RCC 7860 (cell line): ENCODE data around the gene TCEANC2.

Experiments
- DNase-seq: peaks from one replicate; pipeline ENCODE4 v3.0.0-alpha.2; 2015; ENCODE audit warnings: low spot score
- FAIRE-seq: peaks from 2 replicates; lab custom pipeline; 2012; peaks lifted over from hg19 to GRCh38; lab: Jason Lieb, UNC

Gene TCEANC2

GRCh38 chr1:54129858-54130257 lies 76.5 kb downstream of the TCEANC2 start:
- FAIRE-seq (no peak), DNase-seq (no peak)

- no peak for DNase-seq
These were observed 78.0 kb downstream of the TCEANC2 start for GRCh38 chr1:54131419-54131818.

GRCh38 chr1:54132495-54132894 lies 79.1 kb downstream of the TCEANC2 start:
- FAIRE-seq, result no peak

More at GRCh38 chr1:54131419-54131818, 78.0 kb downstream of the TCEANC2 start:
- no peak for FAIRE-seq

GRCh38 chr1:54134295-54134694 lies 80.9 kb downstream of the TCEANC2 start:
- DNase-seq, result no peak
- no peak for FAIRE-seq

More at GRCh38 chr1:54132495-54132894, 79.1 kb downstream of the TCEANC2 start:
- DNase-seq, result peak; percentile 25

- DNase-seq (peak; percentile 47), FAIRE-seq (peak; percentile 51)
These were observed 82.2 kb downstream of the TCEANC2 start for GRCh38 chr1:54135436-54136120.

- FAIRE-seq, result no peak
- DNase-seq, result no peak
These were observed 83.0 kb downstream of the TCEANC2 start for GRCh38 chr1:54136269-54136896.

- DNase-seq, result no peak
- FAIRE-seq, result no peak
These were observed 83.6 kb downstream of the TCEANC2 start for GRCh38 chr1:54136963-54137533.

GRCh38 chr1:54137534-54138061 lies 84.2 kb downstream of the TCEANC2 start:
- FAIRE-seq (peak; percentile 80), DNase-seq (peak; percentile 83)

GRCh38 chr1:54138994-54139393 lies 85.6 kb downstream of the TCEANC2 start:
- FAIRE-seq (no peak), DNase-seq (no peak)

GRCh38 chr1:54139711-54140110 lies 86.3 kb downstream of the TCEANC2 start:
- DNase-seq, result no peak
- FAIRE-seq, result no peak

GRCh38 chr1:54142146-54142900 lies 88.9 kb downstream of the TCEANC2 start:
- FAIRE-seq, result no peak
- no peak for DNase-seq

GRCh38 chr1:54144366-54144765 lies 91.0 kb downstream of the TCEANC2 start:
- FAIRE-seq (no peak), DNase-seq (no peak)

- no peak for FAIRE-seq
- DNase-seq, result no peak
These were observed 96.3 kb downstream of the TCEANC2 start for GRCh38 chr1:54149734-54150133.

- FAIRE-seq (no peak), DNase-seq (no peak)
These were observed 97.6 kb downstream of the TCEANC2 start for GRCh38 chr1:54151013-54151412.

GRCh38 chr1:54152696-54153095 lies 99.3 kb downstream of the TCEANC2 start, which contains the start of gene CDCP2:
Gene CDCP2, minus strand, starts transcription at chr1:54153000. Its CDS starts 78 bp downstream, at chr1:54152922.
- no peak for FAIRE-seq
- no peak for DNase-seq

- FAIRE-seq, result no peak
- peak; percentile 14 for DNase-seq
These were observed 100.4 kb downstream of the TCEANC2 start for GRCh38 chr1:54153535-54154439.
